Upper lobe of left lung (tissue), 6 donors: Measurements from ENCODE around the gene AP2A2. TPM values are rescaled to one million over a fixed set of nuclear protein-coding genes. Genes with fewer than 3 reads are reported as not detected.
A peak's percentile ranks its signal among the peaks of the same experiment; 100 is the strongest.

Experiments used
- ATAC-seq, 2 donors: fragments of 200-7000 bp; cut with Tn5 transposase; one replicate each; pipeline ENCODE4 v1.9.1; 2022; ENCODE audit warnings: mild to moderate bottlenecking in 2 of 2, moderate library complexity in 2 of 2; ENCODE audit not compliant: low FRiP score in 2 of 2
- DNase-seq, 2 donors: peaks; one replicate each; pipeline ENCODE4 v3.0.0-alpha.2; 2019 to 2020
- H3K27ac ChIP-seq, 4 donors: fragments of 200-600 bp; sonication (generic); one replicate each; pipeline ENCODE4 v1.5.1; 2016 to 2019
- H3K27me3 ChIP-seq, 4 donors: fragments of 200-600 bp; sonication (generic); one replicate each; pipeline ENCODE4 v1.5.1; 2017 to 2019
- H3K36me3 ChIP-seq, 4 donors: fragments of 200-600 bp; sonication (generic); one replicate each; pipeline ENCODE4 v1.5.1; 2016 to 2019
- H3K4me1 ChIP-seq, 4 donors: fragments of 200-600 bp; sonication (generic); one replicate each; pipeline ENCODE4 v1.5.1; 2018 to 2019
- H3K4me3 ChIP-seq, 4 donors: fragments of 200-600 bp; sonication (generic); one replicate each; pipeline ENCODE4 v1.5.1; 2017 to 2019; ENCODE audit warnings: mild to moderate bottlenecking in 2 of 4, moderate library complexity in 1 of 4
- H3K9me3 ChIP-seq, 4 donors: fragments of 200-600 bp; sonication (generic); one replicate each; pipeline ENCODE4 v1.5.1; 2018 to 2019
- CTCF ChIP-seq, 6 experiments: fragments of 450-650 bp in 4 of 6; fragments of 200-600 bp in 2 of 6; sonication (generic) in 2 of 6; IDR thresholded peaks; one replicate each; pipeline ENCODE4 v1.5.1; 2016 to 2019; ENCODE audit warnings: antibody characterized with exemption in 6 of 6
- EP300 ChIP-seq, 4 donors: sonication (generic); formaldehyde crosslinking; IDR thresholded peaks; one replicate each; pipeline ENCODE4 v1.5.1; 2017; ENCODE audit warnings: antibody characterized with exemption in 4 of 4, control low read depth in 2 of 4
- POLR2A ChIP-seq, 4 donors: fragments of 450-650 bp; IDR thresholded peaks; one replicate each; pipeline ENCODE4 v1.5.1; 2016 to 2017; ENCODE audit warnings: antibody characterized with exemption in 4 of 4, mild to moderate bottlenecking in 2 of 4
- POLR2AphosphoS5 ChIP-seq, 2 donors: sonication (generic); formaldehyde crosslinking; IDR thresholded peaks; one replicate each; pipeline ENCODE4 v1.5.1; 2017; ENCODE audit warnings: antibody characterized with exemption in 2 of 2
- WGBS, 2 donors: methylation state at CpG; one replicate each; pipeline ENCODE4 v1.1.5; 2017 to 2018; 5-methylcytosine and 5-hydroxymethylcytosine counted together
- total RNA-seq, 6 donors: library from RNA; depleted of rRNA in 4 of 6; stranded (reverse); fragments of >200 nt in 4 of 6; gene quantifications; one replicate each; pipeline versions ENCODE4 v1.1.0 to v1.2.1, GENCODE V29; 2016 to 2021
- donor health status: DM: no; HTN: no; CAD: no; lungs with moderate emphysema.
- donor health status: DM: no; HTN: yes; CAD: no; lungs with severe emphysema.

AP2A2 gene
- total RNA-seq, 6 donors from 2014 or later: 55.7 to 273 (median 103) TPM

DNA sequence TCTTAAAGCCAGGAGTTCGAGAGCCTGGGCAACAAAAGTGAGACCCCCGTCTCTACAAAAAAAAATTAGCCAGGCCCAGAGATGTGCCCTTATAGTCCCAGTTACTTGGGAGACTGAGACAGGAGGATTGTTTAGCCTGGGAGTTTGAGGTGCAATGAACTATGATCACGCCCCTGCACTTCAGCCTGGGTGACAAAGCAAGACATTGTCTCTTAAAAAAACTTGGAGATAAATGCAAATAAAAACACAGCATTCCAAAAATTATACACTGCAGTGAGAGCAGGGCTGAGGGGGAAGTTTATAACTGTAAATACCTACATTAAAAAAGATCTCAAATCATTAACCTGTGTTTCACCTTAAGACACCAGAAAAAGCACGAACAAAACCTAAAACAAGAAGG is 22.1 kb downstream of the AP2A2 start:
- H3K4me3 ChIP-seq: no peak overlapping the region
- H3K27me3 ChIP-seq: no peaks in the 10 kb centered on the region
- no peak overlapping the region for H3K27ac ChIP-seq
- H3K4me1 ChIP-seq: peaks cover 9 to 22% (median 18%) of the 10 kb centered on the region in 4 donors
- H3K36me3 ChIP-seq: peaks cover 0 to 43% (median 8%) of the 10 kb centered on the region in 4 donors
- H3K9me3 ChIP-seq: peaks cover 0 to 6% (median 0%) of the 10 kb centered on the region in 4 donors
- TF ChIP-seq POLR2AphosphoS5 (IDR thresholded peaks at IDR 0.05): no peak
- TF ChIP-seq CTCF (IDR thresholded peaks at IDR 0.05): no peak
- TF ChIP-seq EP300 (IDR thresholded peaks at IDR 0.05): no peak
- TF ChIP-seq POLR2A (IDR thresholded peaks at IDR 0.05): no peak
- ATAC-seq (no peak), DNase-seq (no peak)
- 90 to 94% methylated on average over 4 of the region's 4 CpGs for WGBS, 2 donors

DNA sequence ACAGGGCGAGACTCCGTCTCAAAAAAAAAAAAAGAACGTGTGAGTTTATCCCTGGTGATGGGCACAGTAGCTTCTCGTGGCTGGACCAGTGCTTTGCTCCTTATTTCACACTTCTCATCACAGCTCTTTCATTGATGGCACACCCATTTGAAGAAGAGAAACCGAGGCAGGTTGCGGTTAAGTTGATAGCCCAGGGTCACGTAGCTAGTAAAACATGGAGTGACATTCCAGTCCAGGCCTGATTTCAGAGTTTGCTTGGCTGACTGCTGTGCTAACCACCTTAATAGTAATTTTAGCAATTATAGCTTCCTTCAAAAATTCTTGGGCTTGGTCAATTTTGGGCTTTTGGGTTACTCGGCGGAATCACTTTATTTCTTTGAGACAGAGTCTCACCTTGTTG is 25.8 kb downstream of the AP2A2 start:
- TF ChIP-seq POLR2AphosphoS5 (IDR thresholded peaks at IDR 0.05) (no peak), POLR2A (IDR thresholded peaks at IDR 0.05) (no peak), CTCF (IDR thresholded peaks at IDR 0.05) (no peak), EP300 (IDR thresholded peaks at IDR 0.05) (no peak)
- 95 to 96% methylated on average over 9 of the region's 9 CpGs for WGBS, 2 donors
- peaks cover 0 to 20% (median 0%) of the 10 kb centered on the region in 4 donors for H3K36me3 ChIP-seq
- H3K27me3 ChIP-seq: no peaks in the 10 kb centered on the region
- H3K27ac ChIP-seq: peak overlapping the region in 2 of 4 donors; percentile 27
- peaks cover 0 to 6% (median 0%) of the 10 kb centered on the region in 4 donors for H3K9me3 ChIP-seq
- no peak overlapping the region for H3K4me3 ChIP-seq
- DNase-seq (no peak), ATAC-seq (no peak)
- peaks cover 26 to 38% (median 35%) of the 10 kb centered on the region in 4 donors for H3K4me1 ChIP-seq

DNA sequence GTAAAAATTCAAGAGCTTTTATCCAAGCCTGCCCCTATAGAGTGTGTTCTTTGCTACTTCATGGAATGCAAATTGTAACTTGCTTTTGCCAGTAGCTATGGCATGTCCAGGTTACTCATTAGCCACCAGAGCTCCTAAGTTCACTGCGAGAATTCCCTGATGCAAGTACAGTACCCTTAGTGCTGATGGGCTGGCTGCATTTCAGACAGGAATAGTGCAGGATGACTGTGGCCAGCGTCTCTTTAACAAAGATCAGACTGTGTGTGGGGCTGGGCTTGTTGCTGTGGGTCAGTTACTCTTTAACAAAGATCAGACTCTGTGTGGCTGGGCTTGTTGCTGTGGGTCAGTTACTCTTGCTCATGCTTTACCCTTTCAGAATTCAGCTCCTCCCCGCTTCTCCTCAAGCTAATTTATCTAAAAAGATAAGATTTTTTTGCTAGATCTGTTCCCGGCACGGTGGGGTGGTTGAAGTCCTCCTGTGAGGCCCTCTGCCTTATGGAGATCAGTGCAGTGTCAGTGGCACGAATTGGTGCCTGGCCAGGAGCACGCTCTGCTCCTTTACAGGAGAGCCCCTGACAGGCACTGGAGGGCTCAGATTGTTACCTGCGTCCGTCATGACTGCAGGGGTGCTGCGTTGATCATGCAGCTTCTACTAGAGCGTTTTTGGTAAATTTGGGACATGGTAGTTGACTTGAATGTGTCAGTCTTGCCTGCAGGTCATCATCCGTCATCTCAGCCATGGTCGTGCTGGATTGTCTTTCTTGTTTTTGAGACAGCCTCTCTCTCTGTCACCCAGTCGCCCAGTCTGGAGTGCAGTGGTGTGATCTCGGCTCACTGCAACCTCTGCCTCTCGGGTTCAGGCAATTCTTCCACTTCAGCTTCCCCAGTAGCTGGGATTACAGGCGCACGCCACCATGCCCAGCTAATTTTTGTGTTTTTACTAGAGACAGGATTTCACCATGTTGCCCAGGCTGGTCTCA is 27.0 kb downstream of the AP2A2 start:
- H3K4me3 ChIP-seq: no peak overlapping the region
- H3K36me3 ChIP-seq: peaks cover 0 to 11% (median 5%) of the 10 kb centered on the region in 4 donors
- DNase-seq (peak in 1 of 2 donors; percentile 78), ATAC-seq (peak; percentile 70 to 91)
- TF ChIP-seq POLR2A (IDR thresholded peaks at IDR 0.05) (no peak), CTCF (IDR thresholded peaks at IDR 0.05) (no peak), POLR2AphosphoS5 (IDR thresholded peaks at IDR 0.05) (no peak), EP300 (IDR thresholded peaks at IDR 0.05) (no peak)
- peaks cover 0 to 6% (median 0%) of the 10 kb centered on the region in 4 donors for H3K9me3 ChIP-seq
- peaks cover 26 to 38% (median 35%) of the 10 kb centered on the region in 4 donors for H3K4me1 ChIP-seq
- 60 to 63% methylated on average over 18 of the region's 18 CpGs for WGBS, 2 donors
- H3K27ac ChIP-seq: peak overlapping the region; percentile 22 to 56 (median 30)
- H3K27me3 ChIP-seq: no peaks in the 10 kb centered on the region

DNA sequence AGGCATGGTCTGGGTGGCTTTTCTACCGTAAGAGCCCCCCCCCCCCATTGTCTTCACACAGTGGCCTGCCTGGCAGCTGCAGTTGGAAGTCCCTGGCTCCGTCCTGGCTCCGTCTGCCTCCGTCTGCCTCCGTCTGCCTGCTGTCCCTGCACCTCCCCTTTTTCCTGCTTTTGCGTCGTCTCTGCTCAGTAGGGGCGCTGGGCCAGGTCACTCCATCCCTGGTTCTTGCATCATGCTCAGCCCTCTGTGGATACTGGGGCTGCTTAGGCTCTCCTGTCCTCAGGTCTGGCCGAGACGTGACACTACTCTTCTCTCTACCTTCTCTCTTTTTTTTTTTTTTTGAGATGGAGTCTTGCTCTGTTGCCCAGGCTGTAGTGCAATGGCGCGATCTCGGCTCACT is 27.8 kb downstream of the AP2A2 start:
- Histone ChIP-seq H3K4me3 (no peak overlapping the region), H3K4me1 (peaks cover 26 to 38% (median 35%) of the 10 kb centered on the region in 4 donors), H3K9me3 (peaks cover 0 to 6% (median 0%) of the 10 kb centered on the region in 4 donors), H3K27me3 (no peaks in the 10 kb centered on the region), H3K27ac (peak overlapping the region in 2 of 4 donors; percentile 9 to 56), H3K36me3 (peaks cover 0 to 10% (median 5%) of the 10 kb centered on the region in 4 donors)
- no peak for TF ChIP-seq POLR2A (IDR thresholded peaks at IDR 0.05)
- 58 to 70% methylated on average over 13 of the region's 13 CpGs for WGBS, 2 donors
- DNase-seq (peak in 1 of 2 donors; percentile 55), ATAC-seq (peak in 1 of 2 donors; percentile 13)

- ATAC-seq (no peak), DNase-seq (no peak)
- WGBS, 2 donors: 73 to 79% methylated on average over 5 of the region's 5 CpGs
- Histone ChIP-seq H3K36me3 (peaks cover 0 to 12% (median 7%) of the 10 kb centered on the region in 4 donors), H3K4me3 (no peak overlapping the region), H3K27me3 (no peaks in the 10 kb centered on the region), H3K4me1 (peaks cover 26 to 38% (median 35%) of the 10 kb centered on the region in 4 donors), H3K27ac (peak overlapping the region in 2 of 4 donors; percentile 22 to 32), H3K9me3 (peaks cover 0 to 3% (median 0%) of the 10 kb centered on the region in 4 donors)
- no peak for TF ChIP-seq CTCF (IDR thresholded peaks at IDR 0.05)
- no peak for TF ChIP-seq EP300 (IDR thresholded peaks at IDR 0.05)
- no peak for TF ChIP-seq POLR2AphosphoS5 (IDR thresholded peaks at IDR 0.05)
- no peak for TF ChIP-seq POLR2A (IDR thresholded peaks at IDR 0.05)
Measured at GRCh38 chr11:954392-955153, 28.9 kb downstream of the AP2A2 start.
